Smooth muscle cell (in vitro differentiated cells): ENCODE data around the gene TSPAN5. TPM values are rescaled to one million over a fixed set of nuclear protein-coding genes. Genes with fewer than 3 reads are reported as not detected.

Experiments used
- DNase-seq: peaks from one replicate; lab custom pipeline; 2025; ENCODE audit not compliant: unreplicated experiment; lab: John Stamatoyannopoulos, UW
- H2AFZ ChIP-seq: fragments of 200-600 bp; sonication (generic); 2 replicates; pipeline ENCODE4 v1.6.0; 2016; ENCODE audit warnings: antibody characterized with exemption, low read depth, mild to moderate bottlenecking
- H3F3A ChIP-seq: fragments of 200-600 bp; sonication (generic); 2 replicates; pipeline ENCODE4 v1.6.0; 2017; ENCODE audit warnings: antibody characterized with exemption, low read depth
- H3K27ac ChIP-seq: fragments of 200-600 bp; sonication (generic); 2 replicates; pipeline ENCODE4 v1.5.1; 2016; ENCODE audit warnings: low read depth, mild to moderate bottlenecking
- H3K27me3 ChIP-seq: fragments of 200-600 bp; sonication (generic); 2 replicates; pipeline ENCODE4 v1.6.1; 2016; ENCODE audit warnings: low read depth, mild to moderate bottlenecking
- H3K36me3 ChIP-seq: fragments of 200-600 bp; sonication (generic); 2 replicates; pipeline ENCODE4 v1.5.1; 2016; ENCODE audit warnings: low read depth
- H3K4me1 ChIP-seq: fragments of 200-600 bp; sonication (generic); 2 replicates; pipeline ENCODE4 v1.5.1; 2016; ENCODE audit warnings: low read depth
- H3K4me2 ChIP-seq: fragments of 200-600 bp; sonication (generic); 2 replicates; pipeline ENCODE4 v1.6.0; 2016; ENCODE audit warnings: mild to moderate bottlenecking
- H3K4me3 ChIP-seq: fragments of 200-600 bp; sonication (generic); 2 replicates; pipeline ENCODE4 v1.5.1; 2016; ENCODE audit warnings: mild to moderate bottlenecking
- H3K79me2 ChIP-seq: fragments of 200-600 bp; sonication (generic); 2 replicates; pipeline ENCODE4 v1.6.0; 2016; ENCODE audit warnings: low read depth, mild to moderate bottlenecking
- H3K9ac ChIP-seq: fragments of 200-600 bp; sonication (generic); 2 replicates; pipeline ENCODE4 v1.6.0; 2016; ENCODE audit warnings: low read depth
- H3K9me3 ChIP-seq: fragments of 200-600 bp; sonication (generic); replicated peaks from 2 replicates; pipeline ENCODE4 v1.5.1; 2016; ENCODE audit warnings: low read depth
- H4K20me1 ChIP-seq: fragments of 200-600 bp; sonication (generic); 2 replicates; pipeline ENCODE4 v1.6.0; 2016; ENCODE audit warnings: low read depth
- WGBS: methylation state at CpG from one replicate; pipeline ENCODE4 v1.1.7; 2016; ENCODE audit warnings: low lambda C conversion rate; 5-methylcytosine and 5-hydroxymethylcytosine counted together
- polyA plus RNA-seq: library from polyadenylated mRNA; unstranded; fragments of >200 nt; fragmentation: Nextera tagmentation; extraction: Ambion mirVana; gene quantifications from 2 replicates; pipeline ENCODE4 v1.2.1, GENCODE V29; 2016
- total RNA-seq: library from RNA; depleted of rRNA; stranded (reverse); fragments of >200 nt; gene quantifications from 2 replicates; pipeline ENCODE4 v1.2.3, GENCODE V29; 2014
- TF ChIP-seq, protein P1 (sequence below): fragments of 200-600 bp; sonication (generic); IDR thresholded peaks from 2 replicates; pipeline ENCODE4 v1.5.1; 2017; ENCODE audit warnings: borderline replicate concordance, mild to moderate bottlenecking, antibody characterized with exemption; ENCODE audit not compliant: insufficient read depth, poor library complexity, severe bottlenecking

The TSPAN5 gene
- total and polyA plus RNA-seq, 2 experiments from 2014 or later = 28.3 to 35.8 TPM

DNA sequence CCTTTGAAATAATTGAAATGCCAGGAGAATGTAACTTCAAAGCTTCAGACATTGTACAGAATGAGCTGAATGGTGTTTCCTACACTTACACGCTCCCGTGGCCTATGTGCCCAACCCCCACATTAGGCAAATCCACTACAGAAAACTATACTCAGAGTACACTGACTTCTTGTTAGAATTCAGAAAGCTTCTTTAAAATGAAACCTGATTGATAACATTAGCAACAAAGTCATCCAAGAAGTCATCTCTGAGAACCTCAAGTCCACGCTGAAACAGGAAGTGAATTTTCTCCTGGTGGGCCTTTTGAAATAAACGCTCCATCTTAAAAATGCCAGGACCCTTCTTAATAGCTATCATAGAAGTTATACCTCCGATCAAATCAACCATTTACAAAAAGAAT, 136.3 kb downstream of the TSPAN5 start:
- peaks cover 48% of the 10 kb centered on the region for H3K4me1 ChIP-seq
- TF ChIP-seq, protein P1, sequence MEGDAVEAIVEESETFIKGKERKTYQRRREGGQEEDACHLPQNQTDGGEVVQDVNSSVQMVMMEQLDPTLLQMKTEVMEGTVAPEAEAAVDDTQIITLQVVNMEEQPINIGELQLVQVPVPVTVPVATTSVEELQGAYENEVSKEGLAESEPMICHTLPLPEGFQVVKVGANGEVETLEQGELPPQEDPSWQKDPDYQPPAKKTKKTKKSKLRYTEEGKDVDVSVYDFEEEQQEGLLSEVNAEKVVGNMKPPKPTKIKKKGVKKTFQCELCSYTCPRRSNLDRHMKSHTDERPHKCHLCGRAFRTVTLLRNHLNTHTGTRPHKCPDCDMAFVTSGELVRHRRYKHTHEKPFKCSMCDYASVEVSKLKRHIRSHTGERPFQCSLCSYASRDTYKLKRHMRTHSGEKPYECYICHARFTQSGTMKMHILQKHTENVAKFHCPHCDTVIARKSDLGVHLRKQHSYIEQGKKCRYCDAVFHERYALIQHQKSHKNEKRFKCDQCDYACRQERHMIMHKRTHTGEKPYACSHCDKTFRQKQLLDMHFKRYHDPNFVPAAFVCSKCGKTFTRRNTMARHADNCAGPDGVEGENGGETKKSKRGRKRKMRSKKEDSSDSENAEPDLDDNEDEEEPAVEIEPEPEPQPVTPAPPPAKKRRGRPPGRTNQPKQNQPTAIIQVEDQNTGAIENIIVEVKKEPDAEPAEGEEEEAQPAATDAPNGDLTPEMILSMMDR = no peak
- H3K9ac ChIP-seq = peak overlapping the region; percentile 61
- H4K20me1 ChIP-seq = peaks cover 32% of the 10 kb centered on the region
- peak overlapping the region; percentile 97 for H3K27ac ChIP-seq
- no peak overlapping the region for H3K4me3 ChIP-seq
- peaks cover 43% of the 10 kb centered on the region for H3F3A ChIP-seq
- peaks cover 65% of the 10 kb centered on the region for H3K79me2 ChIP-seq
- no peak for DNase-seq
- no peaks in the 10 kb centered on the region for H3K27me3 ChIP-seq
- no peak overlapping the region for H2AFZ ChIP-seq
- peak overlapping the region; percentile 73 for H3K4me2 ChIP-seq
- 52% methylated on average over 5 of the region's 5 CpGs for WGBS
- H3K9me3 ChIP-seq = no peaks in the 10 kb centered on the region
- H3K36me3 ChIP-seq = no peaks in the 10 kb centered on the region

DNA sequence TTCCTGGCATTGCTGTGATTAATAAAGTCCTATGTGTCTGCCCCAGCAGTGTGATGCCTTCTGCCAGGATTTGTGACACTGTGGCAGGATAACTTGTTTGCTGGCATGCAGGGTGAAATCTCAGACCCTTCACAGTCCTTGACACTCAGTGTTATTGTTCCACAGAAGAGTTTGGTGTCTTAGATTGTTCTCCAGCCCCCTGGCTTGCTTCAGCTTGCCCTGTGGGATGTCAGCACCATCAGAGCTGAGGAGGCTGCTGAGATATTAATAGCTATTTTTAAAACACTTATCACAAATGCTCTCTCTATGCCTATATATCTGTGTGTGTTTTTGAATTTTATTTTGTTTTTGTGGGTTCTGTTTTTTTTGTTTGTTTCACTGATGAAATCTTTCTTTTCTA, 136.9 kb downstream of the TSPAN5 start:
- H3F3A ChIP-seq = peaks cover 49% of the 10 kb centered on the region
- peaks cover 26% of the 10 kb centered on the region for H4K20me1 ChIP-seq
- H3K9me3 ChIP-seq = no peaks in the 10 kb centered on the region
- peak overlapping the region; percentile 61 for H3K9ac ChIP-seq
- H3K79me2 ChIP-seq = peaks cover 59% of the 10 kb centered on the region
- H3K27me3 ChIP-seq = no peaks in the 10 kb centered on the region
- no peak overlapping the region for H3K4me3 ChIP-seq
- peak overlapping the region; percentile 97 for H3K27ac ChIP-seq
- H3K4me1 ChIP-seq = peaks cover 53% of the 10 kb centered on the region
- H3K4me2 ChIP-seq = peak overlapping the region; percentile 73
- H2AFZ ChIP-seq = no peak overlapping the region
- TF ChIP-seq, protein P1 = no peak
- no peaks in the 10 kb centered on the region for H3K36me3 ChIP-seq
- DNase-seq = no peak

GRCh38 chr4:98519268-98519977, 139.0 kb downstream of the TSPAN5 start:
- Histone ChIP-seq H3K27ac (peak overlapping the region; percentile 89), H3K27me3 (no peaks in the 10 kb centered on the region), H3K9ac (peak overlapping the region; percentile 71), H4K20me1 (peaks cover 14% of the 10 kb centered on the region), H3K4me1 (peaks cover 53% of the 10 kb centered on the region), H3K4me2 (peak overlapping the region; percentile 74), H3K4me3 (no peak overlapping the region), H3K79me2 (peaks cover 40% of the 10 kb centered on the region), H3K9me3 (no peaks in the 10 kb centered on the region), H3K36me3 (no peaks in the 10 kb centered on the region), H3F3A (peaks cover 59% of the 10 kb centered on the region), H2AFZ (no peak overlapping the region)
- WGBS = 58% methylated on average over 7 of the region's 7 CpGs
- TF ChIP-seq, protein P1 = no peak
- DNase-seq = no peak
